AG04450 (cell line): ENCODE results near the gene FKBP1B. TPM values are rescaled to one million over a fixed set of nuclear protein-coding genes. Genes with fewer than 3 reads are reported as not detected.
A peak's percentile ranks its signal among the peaks of the same experiment; 100 is the strongest.

Experiments
- CTCF ChIA-PET: fragments of 300-600, 350-600 bp; formaldehyde crosslinking; extraction: SDS; loops from one replicate; lab custom pipeline; 2022; ENCODE audit warnings: antibody characterized with exemption, inconsistent platforms; lab: Charles Lee
- POLR2A ChIA-PET: fragments of 350-600 bp; formaldehyde crosslinking; extraction: SDS; loops from one replicate; lab custom pipeline; 2021; ENCODE audit warnings: antibody characterized with exemption, inconsistent platforms; lab: Yijun Ruan, JAX
- DNase-seq: peaks from one replicate; pipeline ENCODE4 v3.0.0-alpha.2; 2011; ENCODE audit warnings: low read depth, low spot score
- H3K27ac ChIP-seq: one replicate; pipeline ENCODE4 v1.5.1; 2012; ENCODE audit warnings: low read depth, low read length, control low read depth
- H3K27me3 ChIP-seq: one replicate; pipeline ENCODE4 v1.6.0; 2012; ENCODE audit warnings: low read length; ENCODE audit not compliant: control insufficient read depth, insufficient read depth
- H3K4me3 ChIP-seq: 2 replicates; pipeline ENCODE4 v1.5.1; 2011; ENCODE audit warnings: mild to moderate bottlenecking, low read depth, low read length, control low read depth
- H3K9me3 ChIP-seq: 2 replicates; pipeline ENCODE4 v1.5.1; 2012; ENCODE audit warnings: low read length; ENCODE audit not compliant: control insufficient read depth, insufficient read depth
- polyA plus RNA-seq: library from polyadenylated mRNA; depleted of rRNA; stranded (reverse); fragments of >200 nt; gene quantifications from 2 replicates; pipeline ENCODE4 v1.2.3, GENCODE V29; 2011
- TF ChIP-seq, protein P1 (sequence below): IDR thresholded peaks from 2 replicates; pipeline ENCODE4 v1.5.1; 2011; ENCODE audit warnings: low read depth, low read length, control low read depth, inconsistent platforms

Gene FKBP1B
- polyA plus RNA-seq, 1 experiment, result 19.7 TPM

DNA sequence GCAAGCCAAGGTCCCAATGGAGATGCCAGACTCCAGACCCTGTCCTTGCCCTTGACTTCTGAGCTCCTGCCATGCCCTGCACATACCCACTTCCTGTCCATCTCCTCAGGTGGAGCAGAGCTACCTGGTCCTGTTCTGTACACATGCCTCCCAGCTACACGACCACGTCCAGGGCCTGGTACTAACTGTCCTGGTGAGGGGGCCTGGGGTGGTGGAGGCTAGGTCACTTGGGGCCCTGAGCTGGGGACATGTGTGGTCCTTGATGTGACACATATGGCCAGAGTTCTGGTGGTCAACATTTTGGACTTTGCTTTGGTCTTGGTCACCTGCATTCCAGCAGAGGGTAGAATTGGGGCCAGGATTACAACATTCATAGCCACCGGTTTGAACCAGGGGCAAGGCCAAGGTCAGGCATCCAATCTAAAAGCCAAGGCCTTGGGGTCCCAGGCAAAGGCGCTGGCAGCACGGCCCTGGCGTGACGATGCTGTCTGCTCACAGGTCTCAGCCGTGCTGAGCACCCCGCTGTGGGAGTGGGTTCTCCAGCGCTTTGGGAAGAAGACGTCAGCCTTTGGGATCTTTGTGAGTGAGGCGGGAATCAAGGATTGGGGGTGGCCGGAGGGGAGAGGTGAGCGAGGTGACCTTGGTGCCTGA, 27.1 kb upstream of the FKBP1B start:
- Histone ChIP-seq H3K27me3 (no peaks in the 10 kb centered on the region), H3K9me3 (no peaks in the 10 kb centered on the region; the same call in 1 of the 2 replicates), H3K4me3 (no peak overlapping the region), H3K27ac (no peak overlapping the region)
- ChIA-PET CTCF (interaction anchor here (0.6 to 1.1 kb wide), 3 partner anchors 48 to 97 kb away, joined by 3 to 5 read pairs (median 3); partner anchors contain the start of gene ATAD2B), POLR2A (interaction anchor here (0.5 kb wide), 1 partner anchor 27 kb away, joined by 3 read pairs; the partner anchor contains the start of gene FKBP1B)
- no peak for DNase-seq
- TF ChIP-seq, protein P1, sequence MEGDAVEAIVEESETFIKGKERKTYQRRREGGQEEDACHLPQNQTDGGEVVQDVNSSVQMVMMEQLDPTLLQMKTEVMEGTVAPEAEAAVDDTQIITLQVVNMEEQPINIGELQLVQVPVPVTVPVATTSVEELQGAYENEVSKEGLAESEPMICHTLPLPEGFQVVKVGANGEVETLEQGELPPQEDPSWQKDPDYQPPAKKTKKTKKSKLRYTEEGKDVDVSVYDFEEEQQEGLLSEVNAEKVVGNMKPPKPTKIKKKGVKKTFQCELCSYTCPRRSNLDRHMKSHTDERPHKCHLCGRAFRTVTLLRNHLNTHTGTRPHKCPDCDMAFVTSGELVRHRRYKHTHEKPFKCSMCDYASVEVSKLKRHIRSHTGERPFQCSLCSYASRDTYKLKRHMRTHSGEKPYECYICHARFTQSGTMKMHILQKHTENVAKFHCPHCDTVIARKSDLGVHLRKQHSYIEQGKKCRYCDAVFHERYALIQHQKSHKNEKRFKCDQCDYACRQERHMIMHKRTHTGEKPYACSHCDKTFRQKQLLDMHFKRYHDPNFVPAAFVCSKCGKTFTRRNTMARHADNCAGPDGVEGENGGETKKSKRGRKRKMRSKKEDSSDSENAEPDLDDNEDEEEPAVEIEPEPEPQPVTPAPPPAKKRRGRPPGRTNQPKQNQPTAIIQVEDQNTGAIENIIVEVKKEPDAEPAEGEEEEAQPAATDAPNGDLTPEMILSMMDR, result no peak

DNA sequence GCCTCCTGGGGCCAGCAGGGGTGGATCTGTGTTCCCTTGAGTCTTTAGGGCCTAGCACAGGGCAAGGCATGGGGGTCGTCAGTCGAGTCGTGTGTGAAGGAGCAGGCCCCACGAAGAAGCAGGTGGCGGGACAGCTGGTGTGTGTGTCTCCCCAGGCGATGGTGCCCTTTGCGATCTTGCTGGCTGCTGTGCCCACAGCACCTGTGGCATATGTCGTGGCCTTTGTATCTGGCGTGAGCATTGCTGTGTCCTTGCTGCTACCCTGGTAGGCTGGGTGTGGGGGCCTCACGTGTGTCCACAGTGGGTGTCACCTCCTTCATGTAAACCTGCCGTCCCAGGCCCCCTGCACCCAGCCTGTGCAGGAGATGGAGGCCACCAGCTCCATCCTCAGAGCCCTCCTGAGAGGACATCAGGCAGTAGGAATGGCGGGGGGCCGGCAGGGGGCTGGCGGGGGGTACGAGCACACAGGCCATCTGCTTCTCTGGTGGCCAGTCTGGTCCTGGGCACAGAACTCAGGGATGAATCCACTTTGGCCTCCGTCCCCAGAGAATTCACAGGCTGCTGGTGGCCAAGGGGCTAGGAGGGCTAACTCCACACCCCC, 26.5 kb upstream of the FKBP1B start:
- TF ChIP-seq, protein P1, result no peak
- H3K9me3 ChIP-seq, result no peaks in the 10 kb centered on the region
- ChIA-PET CTCF (interaction anchor here (0.6 to 1.1 kb wide), 4 partner anchors 48 to 200 kb away, joined by 3 to 5 read pairs (median 3); partner anchors contain the start of gene ATAD2B), POLR2A (no interaction called here)
- no peak overlapping the region for H3K4me3 ChIP-seq
- no peaks in the 10 kb centered on the region for H3K27me3 ChIP-seq
- DNase-seq, result no peak
- H3K27ac ChIP-seq, result no peak overlapping the region

DNA sequence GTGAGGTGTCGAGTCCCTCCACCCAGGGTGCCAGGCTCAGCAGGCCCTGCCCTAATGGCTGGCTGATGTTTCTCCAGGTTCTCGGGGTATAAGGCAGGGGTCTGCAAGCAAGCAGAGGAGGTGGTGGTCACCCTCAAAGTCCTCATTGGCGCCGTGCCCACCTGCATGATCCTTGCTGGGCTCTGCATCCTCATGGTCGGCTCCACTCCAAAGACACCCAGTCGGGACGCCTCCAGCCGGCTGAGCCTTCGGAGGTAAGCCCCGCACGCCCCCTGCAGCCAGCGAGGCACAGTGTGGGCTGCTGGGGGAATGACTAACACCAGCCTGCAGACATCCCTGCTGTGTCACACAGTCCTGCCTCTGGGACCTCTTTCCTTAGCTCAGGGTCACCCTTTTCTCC, 25.5 kb upstream of the FKBP1B start:
- Histone ChIP-seq H3K27me3 (no peaks in the 10 kb centered on the region), H3K27ac (no peak overlapping the region), H3K4me3 (no peak overlapping the region), H3K9me3 (no peaks in the 10 kb centered on the region)
- no peak for DNase-seq
- ChIA-PET CTCF (interaction anchor here (0.6 to 1.4 kb wide), 5 partner anchors 12 to 200 kb away, joined by 3 to 4 read pairs (median 3); partner anchors contain the start of genes ATAD2B and WDCP), POLR2A (interaction anchor here (1.1 to 1.2 kb wide), 2 partner anchors 24 to 97 kb away, joined by 3 read pairs; partner anchors contain the start of gene ATAD2B)
- TF ChIP-seq, protein P1, result peak; percentile 55

DNA sequence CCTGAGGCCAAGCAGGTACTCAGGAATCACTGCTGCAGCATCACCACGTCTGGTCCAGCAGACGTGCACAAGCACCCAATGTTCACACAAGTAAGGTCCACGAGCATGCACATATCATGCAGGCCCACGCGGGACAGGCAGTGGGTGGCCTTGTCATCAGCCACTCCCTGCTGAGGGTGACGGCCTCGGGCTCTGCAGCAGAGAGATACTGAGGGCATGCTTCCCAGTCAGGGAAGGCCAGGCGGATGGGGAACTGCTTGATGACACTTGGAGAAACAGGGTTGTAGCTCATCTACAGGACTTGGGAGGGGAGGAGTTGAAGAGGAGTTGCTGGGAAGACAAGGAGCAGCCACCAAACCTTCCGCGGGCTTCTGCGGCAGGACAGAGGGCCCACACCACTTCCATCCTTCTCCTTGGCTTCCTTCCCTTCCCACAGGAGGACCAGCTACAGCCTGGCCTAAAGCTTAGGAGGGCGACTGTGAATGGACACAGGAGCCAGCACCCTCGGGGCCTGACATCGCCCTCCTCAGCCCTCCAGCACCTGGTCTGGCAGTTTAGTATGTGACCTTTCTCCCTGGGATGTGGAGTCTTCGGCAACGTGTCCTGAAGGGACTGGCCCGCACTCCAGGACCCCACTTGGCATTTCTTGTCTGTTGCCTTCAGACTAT, 24.4 kb upstream of the FKBP1B start:
- DNase-seq, result no peak
- Histone ChIP-seq H3K4me3 (no peak overlapping the region), H3K9me3 (no peaks in the 10 kb centered on the region), H3K27me3 (no peaks in the 10 kb centered on the region), H3K27ac (no peak overlapping the region)
- CTCF ChIA-PET, result interaction anchor here (0.6 to 1.9 kb wide), 5 partner anchors 11 to 201 kb away, joined by 3 to 9 read pairs (median 4); partner anchors contain the start of gene ATAD2B
- TF ChIP-seq, protein P1, result no peak
- POLR2A ChIA-PET, result interaction anchor here (1.1 kb wide), 1 partner anchor 98 kb away, joined by 3 read pairs; the partner anchor contains the start of gene ATAD2B
